Trophoblast cell (in vitro differentiated cells and primary cell): Measurements from ENCODE around the gene PLA2G12B.

Experiments
- DNase-seq, 2 donors: peaks; one replicate each; pipeline ENCODE4 v3.0.0-alpha.2; 2016
- H2AFZ ChIP-seq: 2 replicates; pipeline ENCODE4 v1.6.1; 2013; ENCODE audit warnings: low read length, moderate library complexity, mild to moderate bottlenecking; ENCODE audit not compliant: insufficient read depth, poor library complexity
- H2AK5ac ChIP-seq: 2 replicates; pipeline ENCODE4 v1.6.1; 2013; ENCODE audit warnings: mild to moderate bottlenecking, low read length
- H2BK120ac ChIP-seq: 2 replicates; pipeline ENCODE4 v1.6.1; 2013; ENCODE audit warnings: low read length, mild to moderate bottlenecking, moderate library complexity; ENCODE audit not compliant: insufficient read depth, poor library complexity
- H2BK12ac ChIP-seq: 2 replicates; pipeline ENCODE4 v1.6.1; 2013; ENCODE audit warnings: mild to moderate bottlenecking, low read length, moderate library complexity
- H2BK5ac ChIP-seq: 2 replicates; pipeline ENCODE4 v1.6.1; 2013; ENCODE audit warnings: low read length, low read depth, moderate library complexity, mild to moderate bottlenecking; ENCODE audit not compliant: poor library complexity
- H3K14ac ChIP-seq: 2 replicates; pipeline ENCODE4 v1.6.1; 2013; ENCODE audit warnings: mild to moderate bottlenecking, low read length
- H3K18ac ChIP-seq: 2 replicates; pipeline ENCODE4 v1.6.1; 2013; ENCODE audit warnings: mild to moderate bottlenecking, low read length
- H3K23ac ChIP-seq: 2 replicates; pipeline ENCODE4 v1.6.1; 2013; ENCODE audit warnings: low read length
- H3K27ac ChIP-seq: 2 replicates; pipeline ENCODE4 v1.5.1; 2013; ENCODE audit warnings: low read depth, mild to moderate bottlenecking, inconsistent platforms, low read length, moderate library complexity
- H3K27me3 ChIP-seq: 2 replicates; pipeline ENCODE4 v1.6.1; 2013; ENCODE audit warnings: inconsistent platforms, mild to moderate bottlenecking, low read length, moderate library complexity; ENCODE audit not compliant: insufficient read depth
- H3K36me3 ChIP-seq, 2 experiments: 1 replicate in 1 of 2; 2 replicates in 1 of 2; pipeline ENCODE4 v1.6.1; 2013; ENCODE audit warnings: low read length in 2 of 2, mild to moderate bottlenecking in 2 of 2, moderate library complexity in 1 of 2; ENCODE audit not compliant: insufficient read depth in 2 of 2, control insufficient read depth in 1 of 2
- H3K4ac ChIP-seq: 2 replicates; pipeline ENCODE4 v1.6.1; 2013; ENCODE audit warnings: low read depth, mild to moderate bottlenecking, low read length, moderate library complexity
- H3K4me1 ChIP-seq, 2 experiments: 1 replicate in 1 of 2; 2 replicates in 1 of 2; pipeline ENCODE4 v1.6.1; 2013; ENCODE audit warnings: low read length in 2 of 2, mild to moderate bottlenecking in 2 of 2, moderate library complexity in 1 of 2; ENCODE audit not compliant: insufficient read depth in 2 of 2, control insufficient read depth in 1 of 2
- H3K4me2 ChIP-seq: 2 replicates; pipeline ENCODE4 v1.6.1; 2013; ENCODE audit warnings: inconsistent platforms, mild to moderate bottlenecking, low read length, moderate library complexity
- H3K4me3 ChIP-seq: 2 replicates; pipeline ENCODE4 v1.5.1; 2013; ENCODE audit warnings: mild to moderate bottlenecking, low read depth, low read length, inconsistent platforms
- H3K79me1 ChIP-seq: one replicate; pipeline ENCODE4 v1.6.1; 2013; ENCODE audit warnings: low read length
- H3K79me2 ChIP-seq: 2 replicates; pipeline ENCODE4 v1.6.1; 2013; ENCODE audit warnings: low read length, mild to moderate bottlenecking; ENCODE audit not compliant: control insufficient read depth, insufficient read depth, poor library complexity
- H3K9ac ChIP-seq: 2 replicates; pipeline ENCODE4 v1.6.1; 2013; ENCODE audit warnings: mild to moderate bottlenecking, low read length
- H3K9me3 ChIP-seq: 2 replicates; pipeline ENCODE4 v1.6.1; 2013; ENCODE audit warnings: low read depth, mild to moderate bottlenecking, control low read depth, inconsistent platforms, low read length; ENCODE audit not compliant: insufficient read depth
- H4K12ac ChIP-seq: 2 replicates; pipeline ENCODE4 v1.6.1; 2013; ENCODE audit warnings: low read depth, mild to moderate bottlenecking, low read length, moderate library complexity
- H4K8ac ChIP-seq: 2 replicates; pipeline ENCODE4 v1.6.1; 2013; ENCODE audit warnings: low read depth, mild to moderate bottlenecking, low read length, moderate library complexity
- H4K91ac ChIP-seq: one replicate; pipeline ENCODE4 v1.6.1; 2013; ENCODE audit warnings: low read depth, mild to moderate bottlenecking, low read length, moderate library complexity
- WGBS: extraction: QIAGEN DNeasy Blood & Tissue Kit; methylation state at CpG from one replicate; pipeline ENCODE4 v1.1.7; 2013; ENCODE audit warnings: missing lambda C conversion rate; ENCODE audit not compliant: insufficient read length, insufficient coverage; ENCODE audit errors: extremely low coverage; 5-methylcytosine and 5-hydroxymethylcytosine counted together

The PLA2G12B gene

GRCh38 chr10:72952189-72952588, 2.4 kb downstream of the PLA2G12B start:
- H2BK120ac ChIP-seq, result no peak overlapping the region
- peaks cover 3 to 9% of the 10 kb centered on the region in 2 experiments for H3K4me1 ChIP-seq
- no CpG with 5 or more reads among the region's 6 CpGs for WGBS
- no peaks in the 10 kb centered on the region for H3K27me3 ChIP-seq
- H3K9me3 ChIP-seq, result peaks cover 3% of the 10 kb centered on the region
- no peak overlapping the region for H2AK5ac ChIP-seq
- H3K36me3 ChIP-seq, result no peaks in the 10 kb centered on the region
- H3K4ac ChIP-seq, result no peak overlapping the region
- DNase-seq, result no peak
- H2BK12ac ChIP-seq, result no peak overlapping the region
- H3K4me3 ChIP-seq, result no peak overlapping the region
- no peak overlapping the region for H4K12ac ChIP-seq
- H4K8ac ChIP-seq, result no peak overlapping the region
- no peak overlapping the region for H3K14ac ChIP-seq
- H3K4me2 ChIP-seq, result no peak overlapping the region
- no peak overlapping the region for H3K27ac ChIP-seq
- no peak overlapping the region for H3K9ac ChIP-seq
- no peak overlapping the region for H3K18ac ChIP-seq
- H3K79me2 ChIP-seq, result no peaks in the 10 kb centered on the region
- H4K91ac ChIP-seq, result no peak overlapping the region
- H2BK5ac ChIP-seq, result no peak overlapping the region
- H3K79me1 ChIP-seq, result no peaks in the 10 kb centered on the region
- H2AFZ ChIP-seq, result no peak overlapping the region
- no peak overlapping the region for H3K23ac ChIP-seq

GRCh38 chr10:72951760-72952159, 2.8 kb downstream of the PLA2G12B start:
- H3K79me2 ChIP-seq, result no peaks in the 10 kb centered on the region

GRCh38 chr10:72948762-72949161, 5.8 kb downstream of the PLA2G12B start:
- H2BK5ac ChIP-seq, result no peak overlapping the region
- no peak overlapping the region for H3K4ac ChIP-seq
- no peak overlapping the region for H2AK5ac ChIP-seq
- no peak overlapping the region for H3K23ac ChIP-seq
- no peak overlapping the region for H3K4me3 ChIP-seq
- no peaks in the 10 kb centered on the region for H3K4me1 ChIP-seq
- H2BK12ac ChIP-seq, result no peak overlapping the region
- H3K4me2 ChIP-seq, result no peak overlapping the region
- H4K91ac ChIP-seq, result no peak overlapping the region
- no peaks in the 10 kb centered on the region for H3K27me3 ChIP-seq
- H3K79me1 ChIP-seq, result no peaks in the 10 kb centered on the region
- no peak overlapping the region for H2BK120ac ChIP-seq
- H3K79me2 ChIP-seq, result no peaks in the 10 kb centered on the region
- DNase-seq, result no peak
- H3K9ac ChIP-seq, result peak overlapping the region; percentile 55
- no peak overlapping the region for H3K27ac ChIP-seq
- H2AFZ ChIP-seq, result no peak overlapping the region
- H4K8ac ChIP-seq, result no peak overlapping the region
- no CpG with 5 or more reads among the region's 6 CpGs for WGBS
- H3K9me3 ChIP-seq, result peaks cover 3% of the 10 kb centered on the region
- H3K18ac ChIP-seq, result no peak overlapping the region
- H3K36me3 ChIP-seq, result no peaks in the 10 kb centered on the region
- no peak overlapping the region for H3K14ac ChIP-seq
- no peak overlapping the region for H4K12ac ChIP-seq

More at GRCh38 chr10:72951760-72952159, 2.8 kb downstream of the PLA2G12B start:
- H2BK12ac ChIP-seq, result no peak overlapping the region
- no peak overlapping the region for H3K4me2 ChIP-seq
- H2BK5ac ChIP-seq, result no peak overlapping the region
- H2BK120ac ChIP-seq, result no peak overlapping the region
- H3K27ac ChIP-seq, result no peak overlapping the region
- H3K79me1 ChIP-seq, result no peaks in the 10 kb centered on the region
- no peak overlapping the region for H4K91ac ChIP-seq
- no peak overlapping the region for H3K14ac ChIP-seq
- no peak overlapping the region for H3K18ac ChIP-seq
- H4K12ac ChIP-seq, result no peak overlapping the region
- peaks cover 3 to 9% of the 10 kb centered on the region in 2 experiments for H3K4me1 ChIP-seq
- H3K27me3 ChIP-seq, result no peaks in the 10 kb centered on the region
- DNase-seq, result peak in 1 of 2 donors; percentile 33
- H3K23ac ChIP-seq, result no peak overlapping the region
- H4K8ac ChIP-seq, result no peak overlapping the region
- no peak overlapping the region for H2AK5ac ChIP-seq
- peaks cover 3% of the 10 kb centered on the region for H3K9me3 ChIP-seq
- H2AFZ ChIP-seq, result no peak overlapping the region
- no peak overlapping the region for H3K9ac ChIP-seq
- H3K36me3 ChIP-seq, result no peaks in the 10 kb centered on the region
- H3K4ac ChIP-seq, result no peak overlapping the region
- WGBS, result no CpG with 5 or more reads among the region's 3 CpGs
- no peak overlapping the region for H3K4me3 ChIP-seq

- no peak overlapping the region for H2BK120ac ChIP-seq
- no peak overlapping the region for H4K8ac ChIP-seq
- no peak overlapping the region for H3K27ac ChIP-seq
- no peaks in the 10 kb centered on the region for H3K79me1 ChIP-seq
- H3K4ac ChIP-seq, result no peak overlapping the region
- H4K91ac ChIP-seq, result no peak overlapping the region
- no peaks in the 10 kb centered on the region for H3K79me2 ChIP-seq
- H3K18ac ChIP-seq, result no peak overlapping the region
- H3K9me3 ChIP-seq, result no peaks in the 10 kb centered on the region
- no peak for DNase-seq
- H2AFZ ChIP-seq, result no peak overlapping the region
- H2BK5ac ChIP-seq, result no peak overlapping the region
- H3K9ac ChIP-seq, result no peak overlapping the region
- H4K12ac ChIP-seq, result no peak overlapping the region
- H3K4me2 ChIP-seq, result no peak overlapping the region
- no peaks in the 10 kb centered on the region for H3K4me1 ChIP-seq
- H3K36me3 ChIP-seq, result no peaks in the 10 kb centered on the region
- H3K27me3 ChIP-seq, result no peaks in the 10 kb centered on the region
- H3K14ac ChIP-seq, result no peak overlapping the region
- no peak overlapping the region for H3K23ac ChIP-seq
- H3K4me3 ChIP-seq, result no peak overlapping the region
- H2AK5ac ChIP-seq, result no peak overlapping the region
- H2BK12ac ChIP-seq, result no peak overlapping the region
- WGBS, result no CpG with 5 or more reads among the region's 1 CpG
Observed at GRCh38 chr10:72946963-72947362, 7.6 kb downstream of the PLA2G12B start.
